A673 (cell line): ENCODE measurements around the gene MTAP.

ENCODE experiments used
- EZH2 ChIP-seq: fragments of 200-600 bp; sonication (generic); IDR thresholded peaks from 2 replicates; pipeline ENCODE4 v1.6.1; 2017; ENCODE audit warnings: borderline replicate concordance, low read depth, mild to moderate bottlenecking, mixed read lengths, antibody characterized with exemption, low read length; ENCODE audit not compliant: poor library complexity, severe bottlenecking
- TF ChIP-seq, protein P1 (sequence below): fragments of 300-800, 200-600 bp; sonication (generic); conservative IDR thresholded peaks from 2 replicates; pipeline ENCODE4 v1.5.1; 2017; ENCODE audit warnings: low read depth, mild to moderate bottlenecking, antibody characterized with exemption, low read length, moderate library complexity, mixed read lengths

DNA sequence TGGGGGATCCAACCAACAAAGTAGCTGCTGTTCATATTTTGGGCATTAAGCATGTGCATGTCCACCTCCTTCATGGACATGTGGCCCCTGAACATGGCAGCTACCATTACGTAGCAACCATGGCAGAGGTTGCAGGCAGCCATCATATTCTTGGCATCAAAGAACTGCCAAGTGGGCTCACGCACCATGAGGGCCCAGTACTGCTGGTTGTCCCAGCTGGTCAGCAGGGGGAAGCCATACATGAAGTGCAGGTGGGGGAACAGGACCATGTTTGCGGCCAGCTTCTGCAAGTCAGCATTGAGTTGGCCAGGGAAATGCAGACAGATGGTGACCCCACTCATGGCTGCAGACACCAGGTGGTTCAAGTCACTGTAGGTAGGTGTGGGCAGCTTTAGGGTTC, 9.5 kb downstream of the MTAP start:
- TF ChIP-seq EZH2, result no peak
- TF ChIP-seq, protein P1, sequence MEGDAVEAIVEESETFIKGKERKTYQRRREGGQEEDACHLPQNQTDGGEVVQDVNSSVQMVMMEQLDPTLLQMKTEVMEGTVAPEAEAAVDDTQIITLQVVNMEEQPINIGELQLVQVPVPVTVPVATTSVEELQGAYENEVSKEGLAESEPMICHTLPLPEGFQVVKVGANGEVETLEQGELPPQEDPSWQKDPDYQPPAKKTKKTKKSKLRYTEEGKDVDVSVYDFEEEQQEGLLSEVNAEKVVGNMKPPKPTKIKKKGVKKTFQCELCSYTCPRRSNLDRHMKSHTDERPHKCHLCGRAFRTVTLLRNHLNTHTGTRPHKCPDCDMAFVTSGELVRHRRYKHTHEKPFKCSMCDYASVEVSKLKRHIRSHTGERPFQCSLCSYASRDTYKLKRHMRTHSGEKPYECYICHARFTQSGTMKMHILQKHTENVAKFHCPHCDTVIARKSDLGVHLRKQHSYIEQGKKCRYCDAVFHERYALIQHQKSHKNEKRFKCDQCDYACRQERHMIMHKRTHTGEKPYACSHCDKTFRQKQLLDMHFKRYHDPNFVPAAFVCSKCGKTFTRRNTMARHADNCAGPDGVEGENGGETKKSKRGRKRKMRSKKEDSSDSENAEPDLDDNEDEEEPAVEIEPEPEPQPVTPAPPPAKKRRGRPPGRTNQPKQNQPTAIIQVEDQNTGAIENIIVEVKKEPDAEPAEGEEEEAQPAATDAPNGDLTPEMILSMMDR, result no peak
